Mesendoderm (in vitro differentiated cells): ENCODE measurements around the gene SYNJ2.
"Not testable (repeated sequence)": the region's sequence is repeated elsewhere in the genome, so short reads cannot be mapped to it uniquely, and the experiment has no call there.

Experiments
- DNase-seq: peaks from one replicate; pipeline ENCODE4 v3.0.0; 2013
- H2AK5ac ChIP-seq: 2 replicates; pipeline ENCODE4 v1.6.1; 2013; ENCODE audit warnings: low read length, inconsistent platforms
- H2BK120ac ChIP-seq: 2 replicates; pipeline ENCODE4 v1.6.1; 2013; ENCODE audit warnings: low read depth, mild to moderate bottlenecking, low read length, moderate library complexity, mixed read lengths
- H2BK15ac ChIP-seq: replicated peaks from 2 replicates; pipeline ENCODE4 v1.6.1; 2013; ENCODE audit warnings: low read depth, mild to moderate bottlenecking, moderate library complexity
- H2BK5ac ChIP-seq: 2 replicates; pipeline ENCODE4 v1.6.1; 2013; ENCODE audit warnings: low read length, inconsistent platforms
- H3K18ac ChIP-seq: 2 replicates; pipeline ENCODE4 v1.6.1; 2013; ENCODE audit warnings: mild to moderate bottlenecking, low read length, mixed read lengths
- H3K23ac ChIP-seq: one replicate; pipeline ENCODE4 v1.6.1; 2013; ENCODE audit warnings: low read length
- H3K27ac ChIP-seq: 2 replicates; pipeline ENCODE4 v1.5.1; 2013; ENCODE audit warnings: low read depth, mild to moderate bottlenecking, inconsistent platforms, low read length, moderate library complexity
- H3K27me3 ChIP-seq: 2 replicates; pipeline ENCODE4 v1.6.1; 2013; ENCODE audit warnings: low read length, control low read depth, mild to moderate bottlenecking, inconsistent platforms; ENCODE audit not compliant: insufficient read depth, poor library complexity
- H3K36me3 ChIP-seq: 2 replicates; pipeline ENCODE4 v1.6.1; 2013; ENCODE audit warnings: low read length, inconsistent platforms; ENCODE audit not compliant: control insufficient read depth, insufficient read depth
- H3K4ac ChIP-seq: one replicate; pipeline ENCODE4 v1.6.1; 2013; ENCODE audit warnings: low read depth, mild to moderate bottlenecking, low read length, moderate library complexity
- H3K4me1 ChIP-seq: 2 replicates; pipeline ENCODE4 v1.6.1; 2013; ENCODE audit warnings: low read depth, low read length, inconsistent platforms; ENCODE audit not compliant: control insufficient read depth
- H3K4me2 ChIP-seq: 2 replicates; pipeline ENCODE4 v1.6.1; 2013; ENCODE audit warnings: low read length
- H3K4me3 ChIP-seq: 2 replicates; pipeline ENCODE4 v1.5.1; 2013; ENCODE audit warnings: mild to moderate bottlenecking, low read length
- H3K56ac ChIP-seq: one replicate; pipeline ENCODE4 v1.6.1; 2013; ENCODE audit warnings: low read length
- H3K79me1 ChIP-seq: 2 replicates; pipeline ENCODE4 v1.6.1; 2013; ENCODE audit warnings: low read length, inconsistent platforms
- H3K79me2 ChIP-seq: 2 replicates; pipeline ENCODE4 v1.6.1; 2013; ENCODE audit warnings: mild to moderate bottlenecking, low read length; ENCODE audit not compliant: control insufficient read depth, insufficient read depth
- H3K9ac ChIP-seq: 2 replicates; pipeline ENCODE4 v1.6.1; 2013; ENCODE audit warnings: low read length, inconsistent platforms
- H4K5ac ChIP-seq: one replicate; pipeline ENCODE4 v1.6.1; 2013; ENCODE audit warnings: low read length
- H4K8ac ChIP-seq: one replicate; pipeline ENCODE4 v1.6.1; 2013; ENCODE audit warnings: low read depth, mild to moderate bottlenecking, control low read depth, low read length, moderate library complexity
- WGBS: extraction: QIAGEN DNeasy Blood & Tissue Kit; methylation state at CpG from one replicate; pipeline ENCODE4 v1.1.7; 2013; ENCODE audit warnings: low lambda C conversion rate, missing lambda C conversion rate; ENCODE audit not compliant: insufficient coverage; ENCODE audit errors: extremely low coverage; 5-methylcytosine and 5-hydroxymethylcytosine counted together

Gene SYNJ2

DNA sequence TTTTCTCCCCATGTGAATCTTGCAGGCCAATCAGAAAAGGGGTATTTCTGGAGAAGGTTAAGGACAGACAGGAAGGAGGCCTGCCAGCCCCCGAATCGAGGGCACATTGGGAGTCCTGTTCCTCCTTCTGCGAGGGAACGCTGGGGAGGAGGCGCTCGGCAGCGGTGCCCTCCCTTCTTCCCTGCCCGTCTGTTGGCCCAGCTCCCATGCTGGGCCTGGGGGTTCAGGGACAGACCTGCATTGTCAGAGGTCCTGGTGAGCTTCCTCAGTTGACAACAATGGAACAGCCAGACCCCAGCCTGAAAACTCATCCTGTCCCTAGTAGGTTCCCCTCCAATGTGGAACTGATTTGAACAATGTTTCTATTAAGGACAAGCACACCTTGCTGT is 15.1 kb upstream of the SYNJ2 start:
- Histone ChIP-seq H3K79me2 (no peaks in the 10 kb centered on the region), H3K9ac (no peak overlapping the region), H3K4me3 (no peak overlapping the region), H2BK5ac (no peak overlapping the region), H3K4me1 (no peaks in the 10 kb centered on the region), H4K5ac (no peak overlapping the region), H3K27ac (no peak overlapping the region), H3K79me1 (no peaks in the 10 kb centered on the region), H3K4me2 (no peak overlapping the region), H2AK5ac (no peak overlapping the region), H2BK15ac (no peak overlapping the region), H3K23ac (no peak overlapping the region), H3K56ac (no peak overlapping the region), H3K4ac (no peak overlapping the region), H3K18ac (no peak overlapping the region), H2BK120ac (no peak overlapping the region), H3K36me3 (no peaks in the 10 kb centered on the region), H4K8ac (no peak overlapping the region), H3K27me3 (no peaks in the 10 kb centered on the region)
- no peak for DNase-seq
- WGBS: no CpG with 5 or more reads among the region's 8 CpGs

DNA sequence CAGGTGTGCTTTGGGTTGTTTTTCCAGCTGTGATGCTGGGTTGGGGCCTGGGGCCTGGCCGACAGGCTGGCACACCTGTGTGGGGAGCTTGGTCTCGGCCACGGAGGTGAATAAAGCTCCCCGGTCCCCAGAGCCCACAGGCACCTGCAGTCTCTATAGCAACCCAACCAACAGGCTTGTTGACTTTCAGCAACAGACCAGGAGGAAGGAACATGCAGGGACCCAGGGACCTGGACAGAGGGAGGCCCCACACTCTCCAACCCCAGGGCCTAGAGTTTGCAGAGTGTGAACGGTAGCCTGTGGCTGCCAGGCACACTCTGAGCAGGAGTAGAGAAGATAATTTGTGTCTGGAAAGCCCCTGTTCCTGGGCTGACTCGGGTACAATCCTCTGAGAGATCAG is 14.6 kb upstream of the SYNJ2 start:
- no peak overlapping the region for H3K18ac ChIP-seq
- no peak overlapping the region for H2AK5ac ChIP-seq
- H3K4me2 ChIP-seq: no peak overlapping the region
- H3K79me1 ChIP-seq: no peaks in the 10 kb centered on the region
- no peak overlapping the region for H3K4ac ChIP-seq
- H3K4me3 ChIP-seq: no peak overlapping the region
- no peak overlapping the region for H3K9ac ChIP-seq
- H4K5ac ChIP-seq: no peak overlapping the region
- no peak overlapping the region for H4K8ac ChIP-seq
- H2BK15ac ChIP-seq: no peak overlapping the region
- H2BK5ac ChIP-seq: no peak overlapping the region
- H3K4me1 ChIP-seq: no peaks in the 10 kb centered on the region
- H2BK120ac ChIP-seq: no peak overlapping the region
- DNase-seq: no peak
- no peak overlapping the region for H3K27ac ChIP-seq
- H3K27me3 ChIP-seq: no peaks in the 10 kb centered on the region
- WGBS: no CpG with 5 or more reads among the region's 6 CpGs
- H3K79me2 ChIP-seq: no peaks in the 10 kb centered on the region
- H3K36me3 ChIP-seq: no peaks in the 10 kb centered on the region
- no peak overlapping the region for H3K23ac ChIP-seq
- H3K56ac ChIP-seq: no peak overlapping the region

DNA sequence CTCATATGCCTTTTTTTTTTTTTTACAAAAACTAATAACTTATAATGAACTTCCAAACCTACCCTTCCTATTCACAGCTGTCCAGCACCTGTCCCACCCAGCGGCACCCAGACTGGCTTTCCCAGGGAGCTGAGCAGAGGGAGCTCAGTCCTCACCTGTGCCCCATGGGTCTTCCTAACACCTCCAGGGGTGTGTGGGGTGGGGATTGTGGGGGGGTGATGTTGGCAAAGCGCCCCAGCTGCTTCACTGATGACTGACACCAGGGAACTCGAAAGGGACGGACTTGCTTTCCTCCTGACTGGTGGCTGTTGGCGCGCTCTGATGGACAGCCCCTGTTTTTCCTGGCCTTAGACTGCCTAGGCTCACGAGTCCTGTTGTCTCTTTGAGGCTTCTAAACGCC is 14.2 kb upstream of the SYNJ2 start:
- Histone ChIP-seq H2BK5ac (no peak overlapping the region), H2BK120ac (no peak overlapping the region), H3K23ac (no peak overlapping the region), H3K27ac (no peak overlapping the region), H2BK15ac (no peak overlapping the region), H2AK5ac (no peak overlapping the region), H3K27me3 (no peaks in the 10 kb centered on the region), H3K4me1 (no peaks in the 10 kb centered on the region), H3K4me3 (no peak overlapping the region), H3K4me2 (no peak overlapping the region), H3K18ac (no peak overlapping the region), H3K79me2 (no peaks in the 10 kb centered on the region), H3K79me1 (no peaks in the 10 kb centered on the region), H4K5ac (no peak overlapping the region), H3K9ac (no peak overlapping the region), H3K4ac (no peak overlapping the region), H3K36me3 (no peaks in the 10 kb centered on the region), H3K56ac (no peak overlapping the region), H4K8ac (no peak overlapping the region)
- WGBS: no CpG with 5 or more reads among the region's 8 CpGs
- DNase-seq: no peak

DNA sequence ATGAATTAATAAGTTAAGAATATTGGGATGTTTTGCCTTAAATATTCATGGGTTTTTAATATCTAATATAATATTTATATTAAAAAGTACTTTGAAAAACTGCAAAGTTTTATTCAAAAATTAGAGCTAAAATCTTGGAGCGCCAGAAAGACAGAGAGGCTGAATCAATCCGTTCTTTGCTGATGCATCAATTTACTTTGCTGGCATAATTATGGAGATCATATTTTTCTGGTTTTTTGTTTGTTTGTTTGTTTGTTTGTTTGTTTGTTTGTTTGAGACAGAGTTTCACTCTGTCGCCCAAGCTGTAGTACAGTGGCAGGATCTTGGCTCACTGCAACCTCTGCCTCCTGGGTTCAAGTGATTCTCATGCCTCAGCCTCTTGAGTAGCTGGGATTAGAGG is 9.5 kb upstream of the SYNJ2 start:
- H3K79me2 ChIP-seq, H3K18ac ChIP-seq, H4K5ac ChIP-seq, H3K27me3 ChIP-seq, DNase-seq, H3K79me1 ChIP-seq, H2BK5ac ChIP-seq, H3K36me3 ChIP-seq, H2BK120ac ChIP-seq, H3K4me3 ChIP-seq, H3K23ac ChIP-seq, H4K8ac ChIP-seq, H3K4me1 ChIP-seq, H3K27ac ChIP-seq, H3K4me2 ChIP-seq, H2BK15ac ChIP-seq, H3K4ac ChIP-seq, H3K9ac ChIP-seq, H3K56ac ChIP-seq, H2AK5ac ChIP-seq: not testable (repeated sequence)
- no CpG with 5 or more reads among the region's 3 CpGs for WGBS

DNA sequence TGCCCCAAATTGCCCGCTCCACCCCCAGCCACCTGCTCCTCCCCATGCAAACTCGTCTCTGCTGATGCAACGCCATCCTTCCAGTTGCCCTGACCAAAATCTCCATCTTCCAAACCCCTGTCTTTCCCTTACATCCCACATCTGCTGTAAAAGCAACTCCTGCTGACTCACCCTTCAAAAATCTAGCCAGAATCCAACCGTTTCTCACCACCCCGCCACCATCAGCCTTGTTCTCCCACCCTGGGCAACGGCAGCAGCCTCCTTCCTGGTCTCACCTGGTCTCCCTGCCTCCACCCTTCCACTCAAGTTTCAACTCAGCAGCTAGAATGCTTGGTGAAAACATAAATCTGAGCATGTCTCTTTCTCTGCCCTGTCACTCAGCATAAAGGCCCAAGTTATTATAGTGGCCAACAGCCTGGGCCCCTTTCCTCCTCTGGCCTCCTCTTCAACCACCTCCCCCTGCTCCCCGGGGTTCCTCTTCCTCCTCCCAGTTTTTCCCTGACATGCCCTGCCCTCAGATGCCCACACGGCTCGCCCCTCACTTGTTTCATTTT is 7.2 kb upstream of the SYNJ2 start:
- H3K4me1 ChIP-seq: no peaks in the 10 kb centered on the region
- H3K4me3 ChIP-seq: no peak overlapping the region
- H3K27ac ChIP-seq: no peak overlapping the region
- H4K5ac ChIP-seq: no peak overlapping the region
- H3K18ac ChIP-seq: no peak overlapping the region
- no peaks in the 10 kb centered on the region for H3K79me1 ChIP-seq
- no peaks in the 10 kb centered on the region for H3K36me3 ChIP-seq
- H2BK120ac ChIP-seq: no peak overlapping the region
- no CpG with 5 or more reads among the region's 9 CpGs for WGBS
- no peak overlapping the region for H2BK5ac ChIP-seq
- H2BK15ac ChIP-seq: no peak overlapping the region
- no peak overlapping the region for H3K23ac ChIP-seq
- H4K8ac ChIP-seq: no peak overlapping the region
- no peaks in the 10 kb centered on the region for H3K79me2 ChIP-seq
- no peak overlapping the region for H3K56ac ChIP-seq
- peak; percentile 76 for DNase-seq
- H3K4ac ChIP-seq: no peak overlapping the region
- H3K9ac ChIP-seq: no peak overlapping the region
- H3K27me3 ChIP-seq: no peaks in the 10 kb centered on the region
- no peak overlapping the region for H2AK5ac ChIP-seq
- H3K4me2 ChIP-seq: no peak overlapping the region

DNA sequence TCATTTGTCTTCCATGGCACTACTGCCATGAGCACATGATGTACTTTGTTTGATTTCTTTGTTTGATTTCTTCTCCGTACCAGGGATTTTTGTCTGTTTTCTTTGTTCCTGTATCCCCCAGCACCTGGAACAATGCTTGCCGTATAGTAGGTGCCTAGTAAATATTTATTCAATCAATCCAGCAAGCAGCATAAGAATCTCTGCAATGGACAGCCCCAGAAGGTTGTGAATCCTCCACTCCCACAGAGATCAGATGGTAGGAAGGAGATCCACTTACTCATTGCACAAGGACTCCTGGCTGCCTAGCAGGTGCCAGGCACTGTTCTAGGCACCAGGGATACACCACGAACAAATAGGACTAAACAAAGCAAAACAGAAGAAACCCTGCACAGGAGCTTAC is 6.7 kb upstream of the SYNJ2 start:
- Histone ChIP-seq H4K5ac (no peak overlapping the region), H3K36me3 (no peaks in the 10 kb centered on the region), H3K4me2 (no peak overlapping the region), H3K23ac (no peak overlapping the region), H3K79me2 (no peaks in the 10 kb centered on the region), H3K56ac (no peak overlapping the region), H4K8ac (no peak overlapping the region), H3K27ac (no peak overlapping the region), H3K9ac (no peak overlapping the region), H3K4me1 (no peaks in the 10 kb centered on the region), H3K79me1 (no peaks in the 10 kb centered on the region), H2BK15ac (no peak overlapping the region), H2AK5ac (no peak overlapping the region), H3K27me3 (no peaks in the 10 kb centered on the region), H2BK120ac (no peak overlapping the region), H2BK5ac (no peak overlapping the region), H3K4me3 (no peak overlapping the region), H3K18ac (no peak overlapping the region), H3K4ac (no peak overlapping the region)
- DNase-seq: no peak
- WGBS: no CpG with 5 or more reads among the region's 3 CpGs
